H9 (cell line): ENCODE data around the gene PRKCG. TPM values are rescaled to one million over a fixed set of nuclear protein-coding genes. Genes with fewer than 3 reads are reported as not detected.

ENCODE experiments used
- DNase-seq: peaks from one replicate; pipeline ENCODE4 v3.0.0-alpha.2; 2017
- H2AFZ ChIP-seq: one replicate; pipeline ENCODE4 v1.6.1; 2013; ENCODE audit warnings: mild to moderate bottlenecking, low read length, control low read depth, moderate library complexity
- H2AK5ac ChIP-seq: 2 replicates; pipeline ENCODE4 v1.6.1; 2013; ENCODE audit warnings: low read length, control low read depth, mixed read lengths; ENCODE audit not compliant: insufficient read length
- H2BK120ac ChIP-seq: one replicate; pipeline ENCODE4 v1.6.1; 2013; ENCODE audit warnings: low read depth, mild to moderate bottlenecking, low read length, control low read depth, inconsistent platforms; ENCODE audit not compliant: poor library complexity, severe bottlenecking
- H2BK12ac ChIP-seq: 2 replicates; pipeline ENCODE4 v1.6.1; 2013; ENCODE audit warnings: low read length, control low read depth, mixed read lengths, low read depth; ENCODE audit not compliant: insufficient read length
- H2BK15ac ChIP-seq: 2 replicates; pipeline ENCODE4 v1.6.1; 2013; ENCODE audit warnings: low read depth, low read length, control low read depth
- H2BK20ac ChIP-seq: one replicate; pipeline ENCODE4 v1.6.1; 2013; ENCODE audit warnings: low read depth, mild to moderate bottlenecking, low read length, control low read depth, inconsistent platforms; ENCODE audit not compliant: poor library complexity, severe bottlenecking
- H2BK5ac ChIP-seq: 2 replicates; pipeline ENCODE4 v1.6.1; 2013; ENCODE audit warnings: low read length, control low read depth, mixed read lengths; ENCODE audit not compliant: insufficient read length
- H3K14ac ChIP-seq: 2 replicates; pipeline ENCODE4 v1.6.1; 2013; ENCODE audit warnings: low read length, control low read depth; ENCODE audit not compliant: insufficient read depth
- H3K18ac ChIP-seq: 2 replicates; pipeline ENCODE4 v1.6.1; 2013; ENCODE audit warnings: low read depth, mild to moderate bottlenecking, mixed read lengths, low read length, control low read depth; ENCODE audit not compliant: insufficient read length
- H3K23ac ChIP-seq: 2 replicates; pipeline ENCODE4 v1.6.1; 2013; ENCODE audit warnings: low read length, control low read depth, mixed read lengths, low read depth; ENCODE audit not compliant: insufficient read length
- H3K23me2 ChIP-seq: 2 replicates; pipeline ENCODE4 v1.6.1; 2013; ENCODE audit warnings: low read depth, mild to moderate bottlenecking, mixed read lengths, low read length, control low read depth; ENCODE audit not compliant: insufficient read length, poor library complexity, severe bottlenecking
- H3K27ac ChIP-seq: 2 replicates; pipeline ENCODE4 v1.5.1; 2013; ENCODE audit warnings: low read length, control low read depth, mixed read lengths, low read depth; ENCODE audit not compliant: insufficient read length
- H3K27me3 ChIP-seq: 2 replicates; pipeline ENCODE4 v1.6.1; 2013; ENCODE audit warnings: low read length, control low read depth, inconsistent platforms; ENCODE audit not compliant: insufficient read depth
- H3K4ac ChIP-seq: 2 replicates; pipeline ENCODE4 v1.6.1; 2013; ENCODE audit warnings: low read depth, mild to moderate bottlenecking, control low read depth, inconsistent platforms, low read length, moderate library complexity
- H3K4me1 ChIP-seq: 2 replicates; pipeline ENCODE4 v1.6.1; 2013; ENCODE audit warnings: low read length, control low read depth, inconsistent platforms; ENCODE audit not compliant: insufficient read depth
- H3K4me2 ChIP-seq: 2 replicates; pipeline ENCODE4 v1.6.1; 2013; ENCODE audit warnings: low read length, control low read depth, mixed read lengths; ENCODE audit not compliant: insufficient read length, insufficient read depth
- H3K56ac ChIP-seq: 2 replicates; pipeline ENCODE4 v1.6.1; 2013; ENCODE audit warnings: low read depth, mild to moderate bottlenecking, mixed read lengths, low read length, control low read depth; ENCODE audit not compliant: insufficient read length
- H3K79me1 ChIP-seq: 2 replicates; pipeline ENCODE4 v1.6.1; 2013; ENCODE audit warnings: low read depth, mild to moderate bottlenecking, moderate library complexity, low read length, control low read depth, inconsistent platforms; ENCODE audit not compliant: insufficient read depth, poor library complexity, severe bottlenecking
- H3K79me2 ChIP-seq: 2 replicates; pipeline ENCODE4 v1.6.1; 2013; ENCODE audit warnings: low read length, control low read depth, inconsistent platforms; ENCODE audit not compliant: insufficient read depth
- H3K9ac ChIP-seq: 2 replicates; pipeline ENCODE4 v1.6.1; 2013; ENCODE audit warnings: low read length, control low read depth, mixed read lengths; ENCODE audit not compliant: insufficient read length; ENCODE audit errors: extremely low read depth
- H3K9me3 ChIP-seq: one replicate; pipeline ENCODE4 v1.6.1; 2013; ENCODE audit warnings: low read depth, low read length, inconsistent platforms; ENCODE audit not compliant: control insufficient read depth
- H3T11ph ChIP-seq: one replicate; pipeline ENCODE4 v1.6.1; 2013; ENCODE audit warnings: mild to moderate bottlenecking, low read length, control low read depth, inconsistent platforms
- H4K20me1 ChIP-seq: one replicate; pipeline ENCODE4 v1.6.1; 2013; ENCODE audit not compliant: control insufficient read depth, insufficient read length, insufficient read depth
- H4K5ac ChIP-seq: 2 replicates; pipeline ENCODE4 v1.6.1; 2013; ENCODE audit warnings: low read depth, mild to moderate bottlenecking, mixed read lengths, low read length, control low read depth; ENCODE audit not compliant: insufficient read length
- H4K8ac ChIP-seq: replicated peaks from 2 replicates; pipeline ENCODE4 v1.6.1; 2013; ENCODE audit warnings: low read length, control low read depth, mixed read lengths, low read depth; ENCODE audit not compliant: insufficient read length
- H4K91ac ChIP-seq: 2 replicates; pipeline ENCODE4 v1.6.1; 2013; ENCODE audit warnings: low read depth, mild to moderate bottlenecking, moderate library complexity, mixed read lengths, low read length, control low read depth; ENCODE audit not compliant: insufficient read length
- H3K27ac Mint-ChIP-seq, 3 experiments: 2 replicates in 2 of 3; 3 replicates in 1 of 3; pipeline ENCODE4 v1.8.0; 2020 to 2021; ENCODE audit warnings: mixed read lengths in 3 of 3, mild to moderate bottlenecking in 1 of 3, moderate library complexity in 1 of 3
- H3K27me3 Mint-ChIP-seq: 2 replicates; pipeline ENCODE4 v1.8.0; 2021; ENCODE audit warnings: low read depth, mild to moderate bottlenecking, moderate library complexity, mixed read lengths
- H3K36me3 Mint-ChIP-seq, 3 experiments: 2 replicates in 2 of 3; 3 replicates in 1 of 3; pipeline ENCODE4 v1.8.0; 2020 to 2021; ENCODE audit warnings: low read depth in 3 of 3, mixed read lengths in 3 of 3; ENCODE audit not compliant: insufficient read depth in 1 of 3
- H3K4me1 Mint-ChIP-seq, 2 experiments: 2 replicates each; pipeline ENCODE4 v1.8.0; 2020; ENCODE audit warnings: mixed read lengths in 2 of 2
- H3K4me3 Mint-ChIP-seq, 2 experiments: 2 replicates in 1 of 2; 3 replicates in 1 of 2; pipeline ENCODE4 v1.8.0; 2020 to 2021; ENCODE audit warnings: mild to moderate bottlenecking in 2 of 2, mixed read lengths in 2 of 2, moderate library complexity in 1 of 2
- H3K9me3 Mint-ChIP-seq, 2 experiments: 2 replicates in 1 of 2; 3 replicates in 1 of 2; pipeline ENCODE4 v1.8.0; 2020; ENCODE audit warnings: mild to moderate bottlenecking in 2 of 2, mixed read lengths in 2 of 2, moderate library complexity in 1 of 2
- CTCF ChIP-seq: fragments of 200-600 bp; sonication (generic); conservative IDR thresholded peaks from 3 replicates; pipeline ENCODE4 v1.8.0; 2021; ENCODE audit warnings: antibody characterized with exemption, mild to moderate bottlenecking
- WGBS: extraction: QIAGEN DNeasy Blood & Tissue Kit; methylation state at CpG from one replicate; pipeline ENCODE4 v1.1.7; 2013; ENCODE audit warnings: missing lambda C conversion rate, low lambda C conversion rate, mixed read lengths; ENCODE audit not compliant: insufficient read length; ENCODE audit errors: extremely low coverage; 5-methylcytosine and 5-hydroxymethylcytosine counted together
- total RNA-seq: library from RNA; stranded (reverse); gene quantifications from 2 replicates; pipeline ENCODE4 v1.2.1, GENCODE V29; 2021

PRKCG gene
- total RNA-seq, 1 experiment from 2014 or later, result 8.8 TPM

GRCh38 chr19:53945998-53946397, 64.0 kb downstream of the PRKCG start:
- WGBS, result no CpG with 5 or more reads among the region's 2 CpGs
- Mint-ChIP-seq H3K27me3 (peaks cover 3% of the 10 kb centered on the region), H3K4me1 (peaks cover 20 to 34% of the 10 kb centered on the region in 2 experiments), H3K27ac (no peak overlapping the region), H3K9me3 (no peaks in the 10 kb centered on the region; a peak in 2 of 5 replicates), H3K36me3 (peaks cover 0 to 3% (median 0%) of the 10 kb centered on the region in 3 experiments; a peak in 1 of 7 replicates), H3K4me3 (peak overlapping the region; percentile 44 to 58; a peak in 4 of 5 replicates)
- H2BK5ac ChIP-seq, result no peak overlapping the region
- peaks cover 19% of the 10 kb centered on the region for H3K23me2 ChIP-seq
- H3K9me3 ChIP-seq, result no peaks in the 10 kb centered on the region
- H2AFZ ChIP-seq, result no peak overlapping the region
- H3K23ac ChIP-seq, result no peak overlapping the region
- DNase-seq, result no peak
- no peak overlapping the region for H4K91ac ChIP-seq
- H4K5ac ChIP-seq, result no peak overlapping the region
- no peak overlapping the region for H4K8ac ChIP-seq
- H3K4me2 ChIP-seq, result peak overlapping the region; percentile 15
- no peak for TF ChIP-seq CTCF
- H2BK15ac ChIP-seq, result no peak overlapping the region
- no peak overlapping the region for H2BK20ac ChIP-seq
- no peaks in the 10 kb centered on the region for H3K27me3 ChIP-seq
- H3K9ac ChIP-seq, result no peak overlapping the region
- no peak overlapping the region for H3K27ac ChIP-seq
- no peak overlapping the region for H3K56ac ChIP-seq
- no peak overlapping the region for H2AK5ac ChIP-seq
- H3K4ac ChIP-seq, result no peak overlapping the region
- H2BK12ac ChIP-seq, result no peak overlapping the region
- H4K20me1 ChIP-seq, result no peaks in the 10 kb centered on the region
- peaks cover 4% of the 10 kb centered on the region; the same call in 1 of the 2 replicates for H3K4me1 ChIP-seq
- no peak overlapping the region for H3T11ph ChIP-seq
- H2BK120ac ChIP-seq, result no peak overlapping the region
- no peak overlapping the region for H3K14ac ChIP-seq
- no peaks in the 10 kb centered on the region for H3K79me2 ChIP-seq
- H3K18ac ChIP-seq, result no peak overlapping the region
- no peaks in the 10 kb centered on the region for H3K79me1 ChIP-seq
